CD14-positive monocyte (primary cell): ENCODE measurements around the gene ISCA1. TPM values are rescaled to one million over a fixed set of nuclear protein-coding genes. Genes with fewer than 3 reads are reported as not detected.

Experiments used
- DNase-seq, 3 donors: peaks; one replicate each; pipeline ENCODE4 v3.0.0-alpha.2; 2011 to 2022
- H2AFZ ChIP-seq: 2 replicates; pipeline ENCODE4 v1.6.0; 2012; ENCODE audit warnings: mild to moderate bottlenecking, low read depth, low read length, inconsistent platforms; ENCODE audit not compliant: insufficient read depth, poor library complexity, severe bottlenecking
- H3K27ac ChIP-seq, 2 donors: 1 replicate in 1 of 2; 2 replicates in 1 of 2; pipeline ENCODE4 v1.5.1; 2012 to 2013; ENCODE audit warnings: low read length in 2 of 2, control low read depth in 1 of 2, inconsistent platforms in 1 of 2, low read depth in 1 of 2, mild to moderate bottlenecking in 1 of 2
- H3K27me3 ChIP-seq, 2 donors: one replicate each; pipeline versions ENCODE4 v1.6.0 to v1.6.1; 2011 to 2013; ENCODE audit warnings: low read length in 2 of 2; ENCODE audit not compliant: control insufficient read depth in 2 of 2, insufficient read depth in 2 of 2
- H3K36me3 ChIP-seq, 2 donors: replicated peaks in 1 of 2; 1 replicate in 1 of 2; 2 replicates in 1 of 2; pipeline versions ENCODE4 v1.5.1 to v1.6.1; 2012 to 2013; ENCODE audit warnings: low read length in 2 of 2, control low read depth in 1 of 2, inconsistent platforms in 1 of 2, mild to moderate bottlenecking in 1 of 2; ENCODE audit not compliant: insufficient read depth in 2 of 2, control insufficient read depth in 1 of 2
- H3K4me1 ChIP-seq, 2 donors: 1 replicate in 1 of 2; 2 replicates in 1 of 2; pipeline versions ENCODE4 v1.5.1 to v1.6.1; 2012 to 2013; ENCODE audit warnings: low read length in 2 of 2, control low read depth in 1 of 2, inconsistent platforms in 1 of 2, mild to moderate bottlenecking in 1 of 2, moderate library complexity in 1 of 2; ENCODE audit not compliant: insufficient read depth in 2 of 2, control insufficient read depth in 1 of 2
- H3K4me2 ChIP-seq: replicated peaks from 2 replicates; pipeline ENCODE3; 2012; ENCODE audit warnings: low read length, moderate library complexity, mild to moderate bottlenecking; ENCODE audit not compliant: poor library complexity, severe bottlenecking; ENCODE audit errors: extremely low read depth
- H3K4me3 ChIP-seq, 3 experiments: fragments of 200-600 bp in 1 of 3; sonication (generic) in 1 of 3; replicated peaks in 1 of 3; 1 replicate in 2 of 3; 2 replicates in 1 of 3; pipeline ENCODE4 v1.5.1; 2011 to 2013; ENCODE audit warnings: low read length in 3 of 3, mild to moderate bottlenecking in 3 of 3, control low read depth in 2 of 3, low read depth in 2 of 3, inconsistent platforms in 1 of 3, moderate library complexity in 1 of 3
- H3K79me2 ChIP-seq: 2 replicates; pipeline ENCODE4 v1.6.0; 2012; ENCODE audit warnings: mild to moderate bottlenecking, control low read depth, inconsistent platforms, low read length, moderate library complexity; ENCODE audit not compliant: insufficient read depth
- H3K9ac ChIP-seq: 2 replicates; pipeline ENCODE4 v1.6.0; 2017; ENCODE audit warnings: low read length, mild to moderate bottlenecking; ENCODE audit not compliant: insufficient read depth, poor library complexity, severe bottlenecking
- H3K9me3 ChIP-seq, 2 donors: replicated peaks in 1 of 2; 1 replicate in 1 of 2; 2 replicates in 1 of 2; pipeline versions ENCODE4 v1.5.1 to v1.6.1; 2012 to 2013; ENCODE audit warnings: low read length in 2 of 2, control low read depth in 1 of 2; ENCODE audit not compliant: control insufficient read depth in 1 of 2, insufficient read depth in 1 of 2
- H4K20me1 ChIP-seq: 2 replicates; pipeline ENCODE4 v1.6.0; 2012; ENCODE audit warnings: mild to moderate bottlenecking, low read length, control low read depth, moderate library complexity; ENCODE audit not compliant: insufficient read depth
- H3K27ac Mint-ChIP-seq, 7 donors: one replicate each; pipeline ENCODE4 v1.8.0; 2020; ENCODE audit warnings: mild to moderate bottlenecking in 7 of 7, mixed read lengths in 7 of 7, moderate library complexity in 6 of 7, inconsistent platforms in 2 of 7
- H3K27me3 Mint-ChIP-seq, 3 donors: one replicate each; pipeline ENCODE4 v1.8.0; 2021 to 2022; ENCODE audit warnings: low read depth in 3 of 3, mild to moderate bottlenecking in 3 of 3, mixed read lengths in 3 of 3, moderate library complexity in 3 of 3, inconsistent platforms in 1 of 3
- H3K36me3 Mint-ChIP-seq, 2 donors: one replicate each; pipeline ENCODE4 v1.8.0; 2020; ENCODE audit warnings: mixed read lengths in 2 of 2, inconsistent platforms in 1 of 2, mild to moderate bottlenecking in 1 of 2
- H3K4me1 Mint-ChIP-seq: one replicate; pipeline ENCODE4 v1.8.0; 2020; ENCODE audit warnings: mild to moderate bottlenecking, mixed read lengths
- H3K4me3 Mint-ChIP-seq, 2 donors: one replicate each; pipeline ENCODE4 v1.8.0; 2020; ENCODE audit warnings: mild to moderate bottlenecking in 2 of 2, mixed read lengths in 2 of 2, moderate library complexity in 1 of 2
- H3K9me3 Mint-ChIP-seq, 7 donors: one replicate each; pipeline ENCODE4 v1.8.0; 2020 to 2022; ENCODE audit warnings: mixed read lengths in 7 of 7, mild to moderate bottlenecking in 6 of 7, moderate library complexity in 6 of 7, inconsistent platforms in 2 of 7
- CTCF ChIP-seq: fragments of 200-600 bp; IDR thresholded peaks from one replicate; pipeline ENCODE4 v1.8.0; 2022; ENCODE audit warnings: antibody characterized with exemption, mild to moderate bottlenecking
- WGBS: methylation state at CpG from one replicate; pipeline ENCODE4 v1.1.5; 2013; ENCODE audit warnings: missing lambda C conversion rate; ENCODE audit not compliant: insufficient coverage; 5-methylcytosine and 5-hydroxymethylcytosine counted together
- intact Hi-C, 2 donors: fragments of 100-400 bp; cut with micrococcal nuclease; formaldehyde crosslinking; loops; one replicate each; pipeline versions ENCODE4 v1.15.0 to v1.15.1; 2023
- polyA plus RNA-seq, 3 donors: library from polyadenylated mRNA; depleted of rRNA in 1 of 3; unstranded in 2 of 3; stranded (reverse) in 1 of 3; fragments of 300-500 nt in 2 of 3; fragments of >200 nt in 1 of 3; fragmentation: Illumina TruSeq in 2 of 3; gene quantifications; 1 replicate in 2 of 3; 2 replicates in 1 of 3; pipeline ENCODE4 v1.2.3, GENCODE V29; 2012 to 2021

Gene ISCA1
- polyA plus RNA-seq, 3 donors: 13.2 to 46.7 (median 36.9) TPM

GRCh38 chr9:86321373-86321772 is 39.0 kb upstream of the ISCA1 start:
- Mint-ChIP-seq H3K36me3 (peaks cover 85 to 95% of the 10 kb centered on the region in 2 donors), H3K27me3 (no peaks in the 10 kb centered on the region), H3K9me3 (no peaks in the 10 kb centered on the region), H3K27ac (peak overlapping the region in 2 of 7 donors; percentile 26 to 28), H3K4me3 (no peak overlapping the region), H3K4me1 (peaks cover 2% of the 10 kb centered on the region)
- H3K4me3 ChIP-seq: no peak overlapping the region
- no peak overlapping the region for H2AFZ ChIP-seq
- intact Hi-C loops: no loop called here
- no peaks in the 10 kb centered on the region for H3K27me3 ChIP-seq
- no peak overlapping the region for H3K4me2 ChIP-seq
- DNase-seq: no peak
- TF ChIP-seq CTCF: no peak
- peaks cover 97% of the 10 kb centered on the region for H4K20me1 ChIP-seq
- H3K79me2 ChIP-seq: no peaks in the 10 kb centered on the region
- H3K9ac ChIP-seq: no peak overlapping the region
- H3K36me3 ChIP-seq: peaks cover 100% of the 10 kb centered on the region in 2 donors
- H3K9me3 ChIP-seq: no peaks in the 10 kb centered on the region
- H3K27ac ChIP-seq: peak overlapping the region in 1 of 2 donors; percentile 20
- 83% methylated on average over 1 of the region's 5 CpGs for WGBS
- no peaks in the 10 kb centered on the region for H3K4me1 ChIP-seq

GRCh38 chr9:86318187-86318586 is 35.8 kb upstream of the ISCA1 start:
- H3K9ac ChIP-seq: no peak overlapping the region
- TF ChIP-seq CTCF: no peak
- Mint-ChIP-seq H3K4me1 (no peaks in the 10 kb centered on the region), H3K27me3 (no peaks in the 10 kb centered on the region), H3K27ac (peak overlapping the region in 1 of 7 donors; percentile 48), H3K9me3 (no peaks in the 10 kb centered on the region), H3K4me3 (no peak overlapping the region), H3K36me3 (peaks cover 84 to 95% of the 10 kb centered on the region in 2 donors)
- peak overlapping the region in 1 of 2 donors; percentile 18 for H3K27ac ChIP-seq
- H4K20me1 ChIP-seq: peaks cover 97% of the 10 kb centered on the region
- 93% methylated on average over 3 of the region's 4 CpGs for WGBS
- no peak overlapping the region for H3K4me3 ChIP-seq
- H3K36me3 ChIP-seq: peaks cover 100% of the 10 kb centered on the region in 2 donors
- intact Hi-C loops: no loop called here
- no peak overlapping the region for H2AFZ ChIP-seq
- H3K4me2 ChIP-seq: no peak overlapping the region
- DNase-seq: no peak
- no peaks in the 10 kb centered on the region for H3K27me3 ChIP-seq
- H3K9me3 ChIP-seq: no peaks in the 10 kb centered on the region
- H3K4me1 ChIP-seq: no peaks in the 10 kb centered on the region
- no peaks in the 10 kb centered on the region for H3K79me2 ChIP-seq
